ENCODE data around the gene GMPPA. TPM values are rescaled to one million over a fixed set of nuclear protein-coding genes. Genes with fewer than 3 reads are reported as not detected.

The GMPPA gene
- polyA plus RNA-seq, 1 donor = 54.0 TPM

DNA sequence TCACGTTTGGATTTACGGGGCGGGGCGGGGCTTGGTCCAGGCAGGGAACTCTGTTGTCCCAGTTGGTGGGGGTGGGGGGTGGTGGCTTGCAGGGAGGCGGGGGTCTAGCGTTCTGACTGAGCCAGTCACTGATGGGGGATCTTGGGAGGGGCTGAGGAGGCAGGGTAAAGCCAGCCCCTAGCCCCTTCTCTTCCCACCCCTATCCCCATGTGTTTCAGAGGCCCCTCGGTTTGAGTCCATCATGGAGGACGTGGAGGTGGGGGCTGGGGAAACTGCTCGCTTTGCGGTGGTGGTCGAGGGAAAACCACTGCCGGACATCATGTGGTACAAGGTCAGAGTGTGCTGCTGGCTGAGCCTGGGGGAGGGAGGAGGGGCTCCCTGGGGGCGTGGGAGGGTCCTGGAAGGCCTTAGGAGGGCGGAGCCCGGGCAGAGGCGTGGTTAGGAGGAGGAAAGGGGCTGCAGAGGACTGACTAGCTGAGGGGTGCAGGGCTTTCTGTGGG is 22.0 kb upstream of the GMPPA start:
- no CpG with 5 or more reads among the region's 16 CpGs for WGBS (ENCODE audit: insufficient coverage, low lambda C conversion rate)
- Histone ChIP-seq H3K27ac (ENCODE audit: low read length) (no peak overlapping the region), H3K36me3 (ENCODE audit: control insufficient read depth, insufficient read depth, low read length) (peaks cover 5% of the 10 kb centered on the region), H3K9me3 (ENCODE audit: control insufficient read depth, low read depth, low read length) (no peaks in the 10 kb centered on the region), H3K4me3 (ENCODE audit: low read length) (no peak overlapping the region), H3K27me3 (ENCODE audit: control insufficient read depth, insufficient read depth, low read length) (peaks cover under 1% of the 10 kb centered on the region), H3K4me1 (ENCODE audit: control insufficient read depth, insufficient read depth, low read length) (peaks cover 5% of the 10 kb centered on the region)
- DNase-seq = no peak

DNA sequence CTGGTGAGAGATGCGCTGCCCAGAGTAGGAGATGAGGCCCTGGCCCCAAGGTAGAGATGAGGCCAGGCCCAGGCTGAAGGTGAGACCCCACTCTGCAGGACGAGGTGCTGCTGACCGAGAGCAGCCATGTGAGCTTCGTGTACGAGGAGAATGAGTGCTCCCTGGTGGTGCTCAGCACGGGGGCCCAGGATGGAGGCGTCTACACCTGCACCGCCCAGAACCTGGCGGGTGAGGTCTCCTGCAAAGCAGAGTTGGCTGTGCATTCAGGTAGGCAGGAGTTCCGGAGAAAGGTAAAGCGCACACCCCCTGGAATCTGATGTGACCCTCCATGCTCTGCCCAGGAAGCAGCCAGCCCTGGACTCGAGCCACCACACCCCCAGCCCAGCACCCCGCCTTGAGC is 21.5 kb upstream of the GMPPA start:
- Histone ChIP-seq H3K27me3 (ENCODE audit: control insufficient read depth, insufficient read depth, low read length) (peaks cover 4% of the 10 kb centered on the region), H3K4me3 (ENCODE audit: low read length) (no peak overlapping the region), H3K4me1 (ENCODE audit: control insufficient read depth, insufficient read depth, low read length) (peaks cover 5% of the 10 kb centered on the region), H3K36me3 (ENCODE audit: control insufficient read depth, insufficient read depth, low read length) (peaks cover 5% of the 10 kb centered on the region), H3K27ac (ENCODE audit: low read length) (no peak overlapping the region), H3K9me3 (ENCODE audit: control insufficient read depth, low read depth, low read length) (no peaks in the 10 kb centered on the region)
- no CpG with 5 or more reads among the region's 13 CpGs for WGBS (ENCODE audit: insufficient coverage, low lambda C conversion rate)
- no peak for DNase-seq

DNA sequence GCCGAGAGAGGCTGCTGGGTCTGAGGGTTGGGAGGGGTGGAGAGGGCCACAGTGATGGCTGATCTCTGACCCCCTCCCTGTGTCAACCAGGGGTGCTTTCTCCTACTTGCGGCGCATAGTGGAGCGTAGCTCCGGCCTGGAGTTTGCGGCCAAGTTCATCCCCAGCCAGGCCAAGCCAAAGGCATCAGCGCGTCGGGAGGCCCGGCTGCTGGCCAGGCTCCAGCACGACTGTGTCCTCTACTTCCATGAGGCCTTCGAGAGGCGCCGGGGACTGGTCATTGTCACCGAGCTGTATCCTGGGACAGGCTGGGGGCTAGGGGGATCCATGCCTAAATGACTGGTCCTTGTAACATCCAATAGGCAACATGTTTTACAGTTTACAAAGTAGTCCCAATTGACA is 20.9 kb upstream of the GMPPA start:
- WGBS (ENCODE audit: insufficient coverage, low lambda C conversion rate) = no CpG with 5 or more reads among the region's 15 CpGs
- Histone ChIP-seq H3K27me3 (ENCODE audit: control insufficient read depth, insufficient read depth, low read length) (peaks cover 11% of the 10 kb centered on the region), H3K36me3 (ENCODE audit: control insufficient read depth, insufficient read depth, low read length) (peaks cover 5% of the 10 kb centered on the region), H3K9me3 (ENCODE audit: control insufficient read depth, low read depth, low read length) (no peaks in the 10 kb centered on the region), H3K4me1 (ENCODE audit: control insufficient read depth, insufficient read depth, low read length) (peaks cover 11% of the 10 kb centered on the region), H3K4me3 (ENCODE audit: low read length) (no peak overlapping the region), H3K27ac (ENCODE audit: low read length) (no peak overlapping the region)
- no peak for DNase-seq

DNA sequence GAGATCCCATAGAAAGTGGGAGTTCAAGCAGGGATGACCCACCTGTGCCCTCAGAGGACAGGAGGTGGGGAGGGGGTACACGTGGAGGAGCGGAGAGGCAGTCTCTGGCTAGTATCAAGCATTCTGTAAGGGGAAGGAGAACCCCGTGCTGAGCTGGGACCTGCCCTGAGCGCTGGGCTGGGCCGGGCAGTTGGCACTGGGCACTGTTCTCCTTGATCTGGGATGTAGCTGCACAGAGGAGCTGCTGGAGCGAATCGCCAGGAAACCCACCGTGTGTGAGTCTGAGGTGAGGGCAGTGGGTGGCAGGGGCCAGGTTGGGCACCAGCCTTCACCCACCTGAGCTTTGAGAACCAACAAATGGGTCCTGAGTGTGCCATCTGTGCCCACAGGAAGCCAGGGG is 19.8 kb upstream of the GMPPA start:
- Histone ChIP-seq H3K9me3 (ENCODE audit: control insufficient read depth, low read depth, low read length) (peaks cover 5% of the 10 kb centered on the region), H3K36me3 (ENCODE audit: control insufficient read depth, insufficient read depth, low read length) (peaks cover 2% of the 10 kb centered on the region), H3K27ac (ENCODE audit: low read length) (no peak overlapping the region), H3K27me3 (ENCODE audit: control insufficient read depth, insufficient read depth, low read length) (peaks cover 20% of the 10 kb centered on the region), H3K4me3 (ENCODE audit: low read length) (no peak overlapping the region), H3K4me1 (ENCODE audit: control insufficient read depth, insufficient read depth, low read length) (peaks cover 18% of the 10 kb centered on the region)
- no CpG with 5 or more reads among the region's 8 CpGs for WGBS (ENCODE audit: insufficient coverage, low lambda C conversion rate)
- DNase-seq = no peak

DNA sequence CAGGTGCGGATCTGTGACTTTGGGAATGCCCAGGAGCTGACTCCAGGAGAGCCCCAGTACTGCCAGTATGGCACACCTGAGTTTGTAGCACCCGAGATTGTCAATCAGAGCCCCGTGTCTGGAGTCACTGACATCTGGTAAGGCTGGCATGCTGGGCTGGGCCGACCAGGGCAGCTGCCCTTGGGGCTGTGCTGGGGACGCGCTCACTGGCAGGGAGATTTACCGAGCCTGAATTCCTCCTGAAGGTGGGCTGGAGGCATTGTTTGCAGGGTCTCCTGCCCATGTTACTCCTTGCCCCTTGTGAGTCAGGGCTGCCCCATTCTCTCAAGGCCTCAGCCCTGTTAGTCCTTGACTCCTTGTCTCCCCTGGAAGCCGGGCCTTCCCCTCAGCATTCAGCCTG is 18.7 kb upstream of the GMPPA start:
- Histone ChIP-seq H3K27me3 (ENCODE audit: control insufficient read depth, insufficient read depth, low read length) (peaks cover 31% of the 10 kb centered on the region), H3K36me3 (ENCODE audit: control insufficient read depth, insufficient read depth, low read length) (peaks cover 2% of the 10 kb centered on the region), H3K27ac (ENCODE audit: low read length) (no peak overlapping the region), H3K4me1 (ENCODE audit: control insufficient read depth, insufficient read depth, low read length) (peaks cover 25% of the 10 kb centered on the region), H3K4me3 (ENCODE audit: low read length) (no peak overlapping the region), H3K9me3 (ENCODE audit: control insufficient read depth, low read depth, low read length) (peaks cover 11% of the 10 kb centered on the region)
- DNase-seq = no peak
- WGBS (ENCODE audit: insufficient coverage, low lambda C conversion rate) = no CpG with 5 or more reads among the region's 8 CpGs

DNA sequence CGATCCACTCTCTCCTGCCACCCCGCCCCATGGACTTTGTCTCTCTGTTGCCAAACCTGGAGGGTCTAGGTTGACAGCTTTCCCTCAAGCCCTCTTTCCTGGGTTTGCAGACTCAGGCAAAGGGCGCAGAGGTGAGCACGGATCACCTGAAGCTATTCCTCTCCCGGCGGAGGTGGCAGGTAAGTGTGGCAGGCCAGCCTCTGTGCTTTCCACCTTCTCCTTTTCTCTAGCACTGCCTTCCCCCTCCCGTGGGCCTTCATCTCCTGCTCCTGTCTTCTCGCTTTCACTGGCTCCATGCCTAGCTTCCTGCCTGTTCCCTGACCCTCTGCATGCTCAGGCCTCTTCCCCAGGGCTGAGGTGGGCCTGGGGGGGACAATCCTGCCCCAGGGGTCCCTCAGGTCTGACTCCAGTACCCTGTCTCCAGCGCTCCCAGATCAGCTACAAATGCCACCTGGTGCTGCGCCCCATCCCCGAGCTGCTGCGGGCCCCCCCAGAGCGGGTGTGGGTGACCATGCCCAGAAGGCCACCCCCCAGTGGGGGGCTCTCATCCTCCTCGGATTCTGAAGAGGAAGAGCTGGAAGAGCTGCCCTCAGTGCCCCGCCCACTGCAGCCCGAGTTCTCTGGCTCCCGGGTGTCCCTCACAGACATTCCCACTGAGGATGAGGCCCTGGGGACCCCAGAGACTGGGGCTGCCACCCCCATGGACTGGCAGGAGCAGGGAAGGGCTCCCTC is 15.9 kb upstream of the GMPPA start:
- Histone ChIP-seq H3K27ac (ENCODE audit: low read length) (no peak overlapping the region), H3K27me3 (ENCODE audit: control insufficient read depth, insufficient read depth, low read length) (peaks cover 56% of the 10 kb centered on the region), H3K36me3 (ENCODE audit: control insufficient read depth, insufficient read depth, low read length) (peaks cover 2% of the 10 kb centered on the region), H3K4me3 (ENCODE audit: low read length) (no peak overlapping the region), H3K4me1 (ENCODE audit: control insufficient read depth, insufficient read depth, low read length) (peaks cover 37% of the 10 kb centered on the region), H3K9me3 (ENCODE audit: control insufficient read depth, low read depth, low read length) (peaks cover 11% of the 10 kb centered on the region)
- DNase-seq = peak in 1 of 2 donors; percentile 46
- no CpG with 5 or more reads among the region's 17 CpGs for WGBS (ENCODE audit: insufficient coverage, low lambda C conversion rate)

DNA sequence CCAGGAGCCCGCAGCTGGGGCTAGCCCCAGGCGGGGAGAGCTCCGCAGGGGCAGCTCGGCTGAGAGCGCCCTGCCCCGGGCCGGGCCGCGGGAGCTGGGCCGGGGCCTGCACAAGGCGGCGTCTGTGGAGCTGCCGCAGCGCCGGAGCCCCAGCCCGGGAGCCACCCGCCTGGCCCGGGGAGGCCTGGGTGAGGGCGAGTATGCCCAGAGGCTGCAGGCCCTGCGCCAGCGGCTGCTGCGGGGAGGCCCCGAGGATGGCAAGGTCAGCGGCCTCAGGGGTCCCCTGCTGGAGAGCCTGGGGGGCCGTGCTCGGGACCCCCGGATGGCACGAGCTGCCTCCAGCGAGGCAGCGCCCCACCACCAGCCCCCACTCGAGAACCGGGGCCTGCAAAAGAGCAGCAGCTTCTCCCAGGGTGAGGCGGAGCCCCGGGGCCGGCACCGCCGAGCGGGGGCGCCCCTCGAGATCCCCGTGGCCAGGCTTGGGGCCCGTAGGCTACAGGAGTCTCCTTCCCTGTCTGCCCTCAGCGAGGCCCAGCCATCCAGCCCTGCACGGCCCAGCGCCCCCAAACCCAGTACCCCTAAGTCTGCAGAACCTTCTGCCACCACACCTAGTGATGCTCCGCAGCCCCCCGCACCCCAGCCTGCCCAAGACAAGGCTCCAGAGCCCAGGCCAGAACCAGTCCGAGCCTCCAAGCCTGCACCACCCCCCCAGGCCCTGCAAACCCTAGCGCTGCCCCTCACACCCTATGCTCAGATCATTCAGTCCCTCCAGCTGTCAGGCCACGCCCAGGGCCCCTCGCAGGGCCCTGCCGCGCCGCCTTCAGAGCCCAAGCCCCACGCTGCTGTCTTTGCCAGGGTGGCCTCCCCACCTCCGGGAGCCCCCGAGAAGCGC is 15.0 kb upstream of the GMPPA start:
- H3K27me3 ChIP-seq (ENCODE audit: control insufficient read depth, insufficient read depth, low read length) = peaks cover 56% of the 10 kb centered on the region
- H3K27ac ChIP-seq (ENCODE audit: low read length) = no peak overlapping the region
- no peak overlapping the region for H3K4me3 ChIP-seq (ENCODE audit: low read length)
- H3K36me3 ChIP-seq (ENCODE audit: control insufficient read depth, insufficient read depth, low read length) = peaks cover 2% of the 10 kb centered on the region
- no CpG with 5 or more reads among the region's 58 CpGs for WGBS (ENCODE audit: insufficient coverage, low lambda C conversion rate)
- peaks cover 11% of the 10 kb centered on the region for H3K9me3 ChIP-seq (ENCODE audit: control insufficient read depth, low read depth, low read length)
- DNase-seq = no peak
- peaks cover 37% of the 10 kb centered on the region for H3K4me1 ChIP-seq (ENCODE audit: control insufficient read depth, insufficient read depth, low read length)

DNA sequence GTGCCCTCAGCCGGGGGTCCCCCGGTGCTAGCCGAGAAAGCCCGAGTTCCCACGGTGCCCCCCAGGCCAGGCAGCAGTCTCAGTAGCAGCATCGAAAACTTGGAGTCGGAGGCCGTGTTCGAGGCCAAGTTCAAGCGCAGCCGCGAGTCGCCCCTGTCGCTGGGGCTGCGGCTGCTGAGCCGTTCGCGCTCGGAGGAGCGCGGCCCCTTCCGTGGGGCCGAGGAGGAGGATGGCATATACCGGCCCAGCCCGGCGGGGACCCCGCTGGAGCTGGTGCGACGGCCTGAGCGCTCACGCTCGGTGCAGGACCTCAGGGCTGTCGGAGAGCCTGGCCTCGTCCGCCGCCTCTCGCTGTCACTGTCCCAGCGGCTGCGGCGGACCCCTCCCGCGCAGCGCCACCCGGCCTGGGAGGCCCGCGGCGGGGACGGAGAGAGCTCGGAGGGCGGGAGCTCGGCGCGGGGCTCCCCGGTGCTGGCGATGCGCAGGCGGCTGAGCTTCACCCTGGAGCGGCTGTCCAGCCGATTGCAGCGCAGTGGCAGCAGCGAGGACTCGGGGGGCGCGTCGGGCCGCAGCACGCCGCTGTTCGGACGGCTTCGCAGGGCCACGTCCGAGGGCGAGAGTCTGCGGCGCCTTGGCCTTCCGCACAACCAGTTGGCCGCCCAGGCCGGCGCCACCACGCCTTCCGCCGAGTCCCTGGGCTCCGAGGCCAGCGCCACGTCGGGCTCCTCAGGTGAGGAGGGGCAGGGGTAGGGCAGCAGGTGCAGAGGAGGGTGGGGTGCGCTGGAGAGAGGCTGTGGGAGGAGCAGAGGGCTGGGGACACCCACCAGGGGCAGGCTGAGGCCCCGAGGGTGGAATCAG is 14.1 kb upstream of the GMPPA start:
- Histone ChIP-seq H3K27me3 (ENCODE audit: control insufficient read depth, insufficient read depth, low read length) (peaks cover 56% of the 10 kb centered on the region), H3K4me3 (ENCODE audit: low read length) (no peak overlapping the region), H3K4me1 (ENCODE audit: control insufficient read depth, insufficient read depth, low read length) (peaks cover 37% of the 10 kb centered on the region), H3K27ac (ENCODE audit: low read length) (no peak overlapping the region), H3K36me3 (ENCODE audit: control insufficient read depth, insufficient read depth, low read length) (peaks cover 2% of the 10 kb centered on the region), H3K9me3 (ENCODE audit: control insufficient read depth, low read depth, low read length) (peaks cover 11% of the 10 kb centered on the region)
- peak in 1 of 2 donors; percentile 55 for DNase-seq
- no CpG with 5 or more reads among the region's 89 CpGs for WGBS (ENCODE audit: insufficient coverage, low lambda C conversion rate)

DNA sequence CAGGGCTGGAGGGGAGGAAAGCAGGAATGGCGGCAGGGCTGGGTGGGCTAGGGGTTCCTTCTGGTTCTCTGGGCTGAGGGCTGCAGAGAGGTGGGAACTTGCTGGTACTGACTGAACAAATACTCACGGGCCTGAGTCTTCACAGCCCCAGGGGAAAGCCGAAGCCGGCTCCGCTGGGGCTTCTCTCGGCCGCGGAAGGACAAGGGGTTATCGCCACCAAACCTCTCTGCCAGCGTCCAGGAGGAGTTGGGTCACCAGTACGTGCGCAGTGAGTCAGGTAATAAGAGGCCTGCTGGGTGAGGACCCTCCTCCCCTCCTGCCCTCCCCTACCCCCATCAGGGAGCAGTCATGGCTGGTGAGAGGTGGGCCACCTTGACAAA is 13.5 kb upstream of the GMPPA start:
- WGBS (ENCODE audit: insufficient coverage, low lambda C conversion rate) = no CpG with 5 or more reads among the region's 12 CpGs
- H3K4me1 ChIP-seq (ENCODE audit: control insufficient read depth, insufficient read depth, low read length) = peaks cover 37% of the 10 kb centered on the region
- peaks cover 56% of the 10 kb centered on the region for H3K27me3 ChIP-seq (ENCODE audit: control insufficient read depth, insufficient read depth, low read length)
- no peak overlapping the region for H3K27ac ChIP-seq (ENCODE audit: low read length)
- no peak for DNase-seq
- H3K36me3 ChIP-seq (ENCODE audit: control insufficient read depth, insufficient read depth, low read length) = no peaks in the 10 kb centered on the region
- peaks cover 11% of the 10 kb centered on the region for H3K9me3 ChIP-seq (ENCODE audit: control insufficient read depth, low read depth, low read length)
- H3K4me3 ChIP-seq (ENCODE audit: low read length) = no peak overlapping the region
